Neuronal stem cell (in vitro differentiated cells): ENCODE results near the gene FCER2.
"Not testable (repeated sequence)": the region's sequence is repeated elsewhere in the genome, so short reads cannot be mapped to it uniquely, and the experiment has no call there.

Experiments
- DNase-seq: peaks from one replicate; pipeline ENCODE4 v3.0.0-alpha.2; 2013; ENCODE audit warnings: low spot score
- H2AFZ ChIP-seq: one replicate; pipeline ENCODE4 v1.6.1; 2013; ENCODE audit warnings: mild to moderate bottlenecking, low read length, inconsistent platforms
- H2AK5ac ChIP-seq: 2 replicates; pipeline ENCODE4 v1.6.1; 2013; ENCODE audit warnings: low read depth, mild to moderate bottlenecking, inconsistent platforms, low read length, moderate library complexity, mixed read lengths
- H2BK120ac ChIP-seq: 2 replicates; pipeline ENCODE4 v1.6.1; 2013; ENCODE audit warnings: low read depth, mild to moderate bottlenecking, inconsistent platforms, low read length, moderate library complexity, mixed read lengths
- H2BK12ac ChIP-seq: one replicate; pipeline ENCODE4 v1.6.1; 2013; ENCODE audit warnings: low read length, inconsistent platforms
- H2BK15ac ChIP-seq: 2 replicates; pipeline ENCODE4 v1.6.1; 2013; ENCODE audit warnings: mild to moderate bottlenecking, low read length, inconsistent platforms, mixed read lengths
- H2BK5ac ChIP-seq: one replicate; pipeline ENCODE4 v1.6.1; 2013; ENCODE audit warnings: inconsistent platforms, mild to moderate bottlenecking, low read length, moderate library complexity
- H3K14ac ChIP-seq: one replicate; pipeline ENCODE4 v1.6.1; 2013; ENCODE audit warnings: low read length, inconsistent platforms
- H3K18ac ChIP-seq: 2 replicates; pipeline ENCODE4 v1.6.1; 2013; ENCODE audit warnings: low read length, inconsistent platforms
- H3K23ac ChIP-seq: 2 replicates; pipeline ENCODE4 v1.6.1; 2013; ENCODE audit warnings: low read depth, mild to moderate bottlenecking, mixed read lengths, low read length, inconsistent platforms; ENCODE audit not compliant: poor library complexity
- H3K27ac ChIP-seq: replicated peaks from 3 replicates; pipeline ENCODE4 v1.5.1; 2013; ENCODE audit warnings: low read length, inconsistent platforms
- H3K27me3 ChIP-seq, 3 experiments: 2 replicates each; pipeline ENCODE4 v1.6.1; 2013; ENCODE audit warnings: low read length in 3 of 3, mild to moderate bottlenecking in 2 of 3, inconsistent platforms in 1 of 3, low read depth in 1 of 3, mixed read lengths in 1 of 3, moderate library complexity in 1 of 3; ENCODE audit not compliant: control insufficient read depth in 3 of 3, insufficient read depth in 3 of 3
- H3K36me3 ChIP-seq, 2 donors: replicated peaks in 1 of 2; 2 replicates each; pipeline ENCODE4 v1.6.1; 2013; ENCODE audit warnings: low read length in 2 of 2; ENCODE audit not compliant: control insufficient read depth in 2 of 2, insufficient read depth in 2 of 2
- H3K4ac ChIP-seq: 2 replicates; pipeline ENCODE4 v1.6.1; 2013; ENCODE audit warnings: inconsistent platforms, mild to moderate bottlenecking, low read length, moderate library complexity
- H3K4me1 ChIP-seq, 2 donors: 1 replicate in 1 of 2; 2 replicates in 1 of 2; pipeline ENCODE4 v1.6.1; 2013; ENCODE audit warnings: low read length in 2 of 2, low read depth in 1 of 2; ENCODE audit not compliant: control insufficient read depth in 2 of 2, insufficient read depth in 1 of 2
- H3K4me2 ChIP-seq: one replicate; pipeline ENCODE4 v1.6.1; 2013; ENCODE audit warnings: mild to moderate bottlenecking, low read length, inconsistent platforms; ENCODE audit not compliant: insufficient read depth, poor library complexity, severe bottlenecking
- H3K4me3 ChIP-seq, 2 donors: 2 replicates each; pipeline ENCODE4 v1.5.1; 2013; ENCODE audit warnings: low read length in 2 of 2, mild to moderate bottlenecking in 2 of 2, inconsistent platforms in 1 of 2, moderate library complexity in 1 of 2
- H3K79me1 ChIP-seq: one replicate; pipeline ENCODE4 v1.6.1; 2013; ENCODE audit warnings: low read depth, mild to moderate bottlenecking, inconsistent platforms, low read length, moderate library complexity
- H3K9ac ChIP-seq: one replicate; pipeline ENCODE4 v1.6.1; 2013; ENCODE audit warnings: mild to moderate bottlenecking, low read depth, low read length, inconsistent platforms; ENCODE audit not compliant: poor library complexity
- H3K9me3 ChIP-seq, 2 donors: replicated peaks in 1 of 2; 2 replicates each; pipeline versions ENCODE3 to v1.6.1; 2013; ENCODE audit warnings: low read length in 2 of 2, mild to moderate bottlenecking in 2 of 2, inconsistent platforms in 1 of 2, low read depth in 1 of 2, mixed read lengths in 1 of 2, moderate library complexity in 1 of 2; ENCODE audit not compliant: control insufficient read depth in 2 of 2, insufficient read depth in 1 of 2
- H4K8ac ChIP-seq: one replicate; pipeline ENCODE4 v1.6.1; 2013; ENCODE audit warnings: low read depth, mild to moderate bottlenecking, inconsistent platforms, low read length, moderate library complexity
- H4K91ac ChIP-seq: one replicate; pipeline ENCODE4 v1.6.1; 2013; ENCODE audit warnings: low read length, low read depth, mild to moderate bottlenecking, inconsistent platforms; ENCODE audit not compliant: poor library complexity
- WGBS, 2 donors: extraction: QIAGEN DNeasy Blood & Tissue Kit; methylation state at CpG; one replicate each; pipeline ENCODE4 v1.1.7; 2013; ENCODE audit warnings: missing lambda C conversion rate in 2 of 2, mixed read lengths in 1 of 2; ENCODE audit not compliant: insufficient read length in 2 of 2, insufficient replicate concordance in 1 of 2; ENCODE audit errors: extremely low coverage in 2 of 2; 5-methylcytosine and 5-hydroxymethylcytosine counted together

Gene FCER2

DNA sequence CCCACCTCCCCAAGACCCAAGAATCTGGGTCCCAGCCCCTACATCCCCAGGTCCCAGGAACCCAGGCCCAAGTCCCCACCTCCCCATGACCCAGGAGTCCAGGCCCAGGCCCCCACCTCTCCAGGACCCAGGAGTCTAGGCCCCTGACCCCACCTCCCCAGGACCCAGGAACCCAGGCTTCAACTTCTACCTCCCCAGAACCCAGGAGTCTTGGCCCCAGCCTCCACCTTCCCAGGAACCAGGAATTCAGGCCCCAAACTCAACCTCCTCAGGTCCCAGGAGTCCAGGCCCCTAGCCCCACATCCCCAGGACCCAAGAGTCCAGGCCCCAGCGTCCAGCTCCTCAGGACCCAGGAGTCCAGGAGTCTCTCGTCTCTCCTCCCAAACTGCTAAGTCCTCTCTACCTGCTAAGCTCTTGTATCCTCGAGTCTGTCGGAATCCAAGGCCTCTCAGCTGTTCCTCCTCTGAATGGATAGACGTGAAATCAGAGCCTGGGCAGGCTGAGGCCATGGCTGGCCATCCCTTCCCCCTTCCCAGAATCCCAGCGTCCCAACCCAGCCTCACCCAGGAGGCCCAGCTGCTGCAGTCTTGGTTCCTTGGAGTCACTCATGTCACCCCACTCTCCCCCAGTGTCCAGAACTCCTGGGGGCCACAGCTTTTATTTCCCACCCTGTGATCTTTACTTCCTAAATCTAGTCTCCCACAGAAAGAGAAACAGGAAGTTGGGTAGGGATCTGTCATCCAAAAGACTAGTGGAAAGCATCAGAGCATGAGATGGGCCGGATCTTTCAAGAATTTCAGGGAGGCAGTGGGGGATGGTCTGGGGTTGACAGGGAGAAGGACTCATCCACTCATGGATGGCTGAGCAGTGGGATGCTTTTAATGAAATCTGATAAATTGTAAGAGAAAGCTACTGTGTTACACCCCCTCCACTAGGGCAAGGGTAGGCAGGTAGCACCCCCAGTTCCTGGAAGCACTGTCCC is 45.3 kb upstream of the FCER2 start, which contains the start of gene CD209:
TSS of gene CD209 (minus strand) at position 632 of the 982 bp plus-strand sequence. CDS start at position 609, 23 bp downstream.
- Histone ChIP-seq H2AFZ (peak within 1 kb of the TSS; percentile 23), H3K4me2 (no peak within 1 kb of the TSS), H3K9ac (no peak within 1 kb of the TSS), H3K27ac (no peak within 1 kb of the TSS), H3K14ac (no peak within 1 kb of the TSS), H4K91ac (no peak within 1 kb of the TSS), H2BK120ac (no peak within 1 kb of the TSS), H3K4ac (no peak within 1 kb of the TSS), H3K27me3 (peaks cover 0 to 3% (median 0%) of the 10 kb centered on the region in 3 experiments), H3K79me1 (no peaks in the 10 kb centered on the region), H2BK12ac (no peak within 1 kb of the TSS), H2AK5ac (peak within 1 kb of the TSS; percentile 22), H3K18ac (peak within 1 kb of the TSS; percentile 24), H3K4me1 (no peaks in the 10 kb centered on the region), H2BK15ac (no peak within 1 kb of the TSS), H4K8ac (no peak within 1 kb of the TSS), H3K23ac (no peak within 1 kb of the TSS), H2BK5ac (no peak within 1 kb of the TSS), H3K4me3 (no peak within 1 kb of the TSS), H3K36me3 (no peaks in the 10 kb centered on the region), H3K9me3 (peaks cover 0 to 3% of the 10 kb centered on the region in 2 donors)
- no CpG with 5 or more reads among the region's 7 CpGs for WGBS, 2 donors
- no peak for DNase-seq

- not testable (repeated sequence) for H2BK120ac ChIP-seq, H3K4ac ChIP-seq, H2BK5ac ChIP-seq, H3K4me1 ChIP-seq, H2AK5ac ChIP-seq, H3K9me3 ChIP-seq, H2BK12ac ChIP-seq, H2AFZ ChIP-seq, H2BK15ac ChIP-seq, H3K9ac ChIP-seq, H3K14ac ChIP-seq, H3K4me2 ChIP-seq, H3K23ac ChIP-seq, H3K79me1 ChIP-seq, H4K8ac ChIP-seq, H3K27ac ChIP-seq, DNase-seq, H3K4me3 ChIP-seq, H3K18ac ChIP-seq, H4K91ac ChIP-seq, H3K36me3 ChIP-seq, H3K27me3 ChIP-seq
- no CpG with 5 or more reads among the region's 4 CpGs for WGBS, 2 donors
Observed at GRCh38 chr19:7746306-7746705, 44.4 kb upstream of the FCER2 start.

- no peak overlapping the region for H3K27ac ChIP-seq
- H2BK15ac ChIP-seq: no peak overlapping the region
- no peak overlapping the region for H3K4me2 ChIP-seq
- no peak overlapping the region for H3K4ac ChIP-seq
- no peaks in the 10 kb centered on the region for H3K4me1 ChIP-seq
- H3K4me3 ChIP-seq: no peak overlapping the region
- no peak overlapping the region for H3K23ac ChIP-seq
- H2AFZ ChIP-seq: no peak overlapping the region
- no peak overlapping the region for H3K9ac ChIP-seq
- H2BK12ac ChIP-seq: no peak overlapping the region
- no peak overlapping the region for H2BK5ac ChIP-seq
- no peaks in the 10 kb centered on the region for H3K9me3 ChIP-seq
- H3K14ac ChIP-seq: no peak overlapping the region
- H4K91ac ChIP-seq: no peak overlapping the region
- H2AK5ac ChIP-seq: no peak overlapping the region
- no peak for DNase-seq
- H4K8ac ChIP-seq: no peak overlapping the region
- H2BK120ac ChIP-seq: no peak overlapping the region
- H3K79me1 ChIP-seq: no peaks in the 10 kb centered on the region
- WGBS, 2 donors: no CpG with 5 or more reads among the region's 12 CpGs
- no peaks in the 10 kb centered on the region for H3K36me3 ChIP-seq
- H3K27me3 ChIP-seq: peaks cover 0 to 3% (median 0%) of the 10 kb centered on the region in 3 experiments
- H3K18ac ChIP-seq: no peak overlapping the region
Observed at GRCh38 chr19:7744871-7745650, 43.1 kb upstream of the FCER2 start.
